ENCODE results near the gene ALX3.
A peak's percentile ranks its signal among the peaks of the same experiment; 100 is the strongest.
"Not testable (repeated sequence)": the region's sequence is repeated elsewhere in the genome, so short reads cannot be mapped to it uniquely, and the experiment has no call there.

Gene ALX3

GRCh38 chr1:110089561-110090275, 19.2 kb upstream of the ALX3 start:
- DNase-seq (ENCODE audit: low spot score), result no peak

- no peak for DNase-seq (ENCODE audit: low spot score)
Measured at GRCh38 chr1:110088739-110089316, 18.4 kb upstream of the ALX3 start.

GRCh38 chr1:110087812-110088738, 17.6 kb upstream of the ALX3 start:
- DNase-seq (ENCODE audit: low spot score), result peak; percentile 88

- no peak for DNase-seq (ENCODE audit: low spot score)
Measured at GRCh38 chr1:110086961-110087360, 16.5 kb upstream of the ALX3 start.

- no peak for DNase-seq (ENCODE audit: low spot score)
Measured at GRCh38 chr1:110085671-110086070, 15.2 kb upstream of the ALX3 start.

- DNase-seq (ENCODE audit: low spot score), result peak; percentile 79
Measured at GRCh38 chr1:110084227-110085078, 14.0 kb upstream of the ALX3 start.

- DNase-seq (ENCODE audit: low spot score), result peak; percentile 46
Measured at GRCh38 chr1:110083866-110084226, 13.4 kb upstream of the ALX3 start.

- DNase-seq (ENCODE audit: low spot score), result peak; percentile 43
Measured at GRCh38 chr1:110083061-110083865, 12.8 kb upstream of the ALX3 start.

- DNase-seq (ENCODE audit: low spot score), result no peak
Measured at GRCh38 chr1:110082477-110082876, 12.0 kb upstream of the ALX3 start.

GRCh38 chr1:110081061-110081460, 10.6 kb upstream of the ALX3 start:
- no peak for DNase-seq (ENCODE audit: low spot score)

- DNase-seq (ENCODE audit: low spot score), result not testable (repeated sequence)
Measured at GRCh38 chr1:110079995-110080394, 9.5 kb upstream of the ALX3 start.

- no peak for DNase-seq (ENCODE audit: low spot score)
Measured at GRCh38 chr1:110076789-110077500, 6.5 kb upstream of the ALX3 start.

- DNase-seq (ENCODE audit: low spot score), result no peak
Measured at GRCh38 chr1:110074166-110074565, 3.7 kb upstream of the ALX3 start.

GRCh38 chr1:110070282-110070669, 196 bp downstream of the ALX3 start:
- no peak for DNase-seq (ENCODE audit: low spot score)

- DNase-seq (ENCODE audit: low spot score), result no peak
Measured at GRCh38 chr1:110069404-110070281, 829 bp downstream of the ALX3 start.

- DNase-seq (ENCODE audit: low spot score), result no peak
Measured at GRCh38 chr1:110068646-110069403, 1.6 kb downstream of the ALX3 start.

GRCh38 chr1:110067893-110068645, 2.4 kb downstream of the ALX3 start:
- DNase-seq (ENCODE audit: low spot score), result no peak

GRCh38 chr1:110067479-110067892, 3.0 kb downstream of the ALX3 start:
- no peak for DNase-seq (ENCODE audit: low spot score)
